GM11168 (cell line): ENCODE results near the gene PDYN.

Source experiments
- in situ Hi-C: fragments of 300-500 bp; cut with MboI; formaldehyde crosslinking; loops from one replicate; pipeline ENCODE4 v1.12.0; 2022; ENCODE audit warnings: low sequenced_read_pairs; ENCODE audit not compliant: unreplicated experiment

PDYN gene

DNA sequence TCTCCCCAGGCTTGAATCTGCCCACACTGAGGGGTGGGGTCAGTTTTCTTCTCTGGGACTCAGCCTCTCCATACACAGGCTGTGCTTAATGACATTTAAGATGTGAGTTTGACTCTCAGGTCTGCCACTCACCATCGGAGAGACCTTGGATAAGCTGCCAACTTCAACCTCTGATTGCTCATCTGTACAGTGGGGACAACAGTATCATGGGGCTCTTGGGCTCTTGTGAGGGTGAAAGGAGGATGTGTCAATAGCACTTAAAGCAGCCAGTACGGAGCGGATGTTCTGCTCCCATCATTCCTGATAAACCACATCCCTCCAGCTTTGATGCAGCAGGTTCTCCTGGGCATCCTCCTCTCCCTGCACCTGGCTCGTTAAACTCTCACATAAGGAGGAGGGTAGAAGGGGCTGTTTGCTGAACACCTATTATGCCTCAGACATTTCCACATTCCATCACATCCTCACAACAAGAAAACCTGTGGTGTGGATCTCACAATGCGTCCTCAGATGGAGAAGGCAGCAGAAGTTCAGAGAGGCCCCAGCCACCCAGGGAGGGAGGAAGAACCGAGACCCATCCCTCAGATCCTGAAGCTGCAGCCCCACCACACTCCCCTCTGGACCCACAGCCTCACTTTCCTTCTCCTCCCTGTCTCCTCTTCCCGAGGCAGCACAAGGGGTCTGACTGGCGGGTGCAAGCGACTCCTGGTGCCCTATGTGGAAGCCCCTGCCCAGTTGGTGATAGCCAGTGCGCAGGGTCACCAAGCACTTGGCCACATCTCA, 1.9 kb upstream of the PDYN start:
- in situ Hi-C loops, result loop anchor here (10.0 kb wide), 1 partner anchor 179 kb away; no protein-coding TSS in a partner anchor

DNA sequence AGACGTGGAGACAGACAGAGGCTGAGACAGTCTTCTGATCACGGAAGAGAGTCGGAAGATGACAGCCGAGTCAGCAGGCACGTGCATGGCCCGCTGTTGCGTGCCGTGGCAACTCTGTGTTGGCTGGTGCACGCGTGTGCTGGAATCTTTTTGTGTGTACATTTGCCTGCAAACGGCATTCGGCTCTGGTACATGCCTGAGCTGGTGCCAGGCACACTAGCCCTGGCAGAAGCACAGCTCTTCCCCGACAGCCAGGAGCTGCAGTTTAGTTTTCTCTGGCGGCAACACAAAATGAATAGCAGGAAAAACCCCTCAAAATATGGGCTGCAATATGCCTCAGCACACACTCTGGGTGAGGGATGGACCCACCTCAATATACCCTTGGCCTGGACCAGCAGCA, 769 bp upstream of the PDYN start:
- in situ Hi-C loops, result loop anchor here (10.0 kb wide), 1 partner anchor 180 kb away; no protein-coding TSS in a partner anchor

- in situ Hi-C loops, result loop anchor here (10.0 kb wide), 1 partner anchor 182 kb away; no protein-coding TSS in a partner anchor
Observed at GRCh38 chr20:1992359-1993110, 1.3 kb downstream of the PDYN start.

DNA sequence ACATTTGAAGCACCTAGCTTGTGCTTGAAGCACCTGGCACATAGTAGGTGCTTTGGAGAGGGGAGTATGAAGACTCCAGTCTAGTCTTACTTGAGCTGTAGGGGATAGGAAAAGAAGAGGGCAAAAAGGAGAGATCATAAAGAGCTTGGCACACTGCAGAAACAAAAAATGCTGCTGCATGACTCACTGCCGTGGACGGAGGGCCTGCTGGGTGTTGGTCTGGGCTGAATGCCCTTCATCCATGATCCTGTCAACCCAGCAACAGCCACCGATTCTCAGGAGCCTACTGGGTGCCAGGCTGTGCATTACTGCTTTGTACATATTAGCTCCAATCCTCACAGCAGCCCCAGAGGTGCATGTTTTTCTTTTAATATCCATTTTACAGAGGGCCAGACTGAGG, 6.0 kb downstream of the PDYN start:
- in situ Hi-C loops, result no loop called here

DNA sequence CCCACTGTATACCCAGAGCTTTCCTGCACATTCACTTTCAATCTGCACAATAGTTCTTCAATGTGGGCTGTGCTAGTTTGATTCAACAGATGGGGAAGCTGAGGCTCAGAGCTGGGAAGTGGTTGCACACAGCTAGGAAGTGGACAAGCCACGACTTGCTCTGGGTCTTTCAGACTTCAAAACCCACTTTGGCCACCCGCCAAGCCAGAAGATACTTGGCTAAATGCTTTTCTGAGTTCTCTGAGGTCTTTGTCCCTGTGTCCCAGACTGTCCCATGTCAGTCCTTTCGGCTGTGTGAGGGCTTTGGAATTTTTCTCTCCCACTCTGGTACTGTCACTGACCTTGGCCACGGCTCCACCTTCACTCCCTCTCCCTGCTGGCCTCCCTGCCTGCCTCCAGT, 10.6 kb downstream of the PDYN start:
- in situ Hi-C loops, result no loop called here

- in situ Hi-C loops, result no loop called here
Observed at GRCh38 chr20:1982686-1983085, 11.2 kb downstream of the PDYN start.

GRCh38 chr20:1979106-1979778, 14.6 kb downstream of the PDYN start:
- in situ Hi-C loops, result no loop called here

GRCh38 chr20:1975291-1975690, 18.6 kb downstream of the PDYN start:
- in situ Hi-C loops, result no loop called here

DNA sequence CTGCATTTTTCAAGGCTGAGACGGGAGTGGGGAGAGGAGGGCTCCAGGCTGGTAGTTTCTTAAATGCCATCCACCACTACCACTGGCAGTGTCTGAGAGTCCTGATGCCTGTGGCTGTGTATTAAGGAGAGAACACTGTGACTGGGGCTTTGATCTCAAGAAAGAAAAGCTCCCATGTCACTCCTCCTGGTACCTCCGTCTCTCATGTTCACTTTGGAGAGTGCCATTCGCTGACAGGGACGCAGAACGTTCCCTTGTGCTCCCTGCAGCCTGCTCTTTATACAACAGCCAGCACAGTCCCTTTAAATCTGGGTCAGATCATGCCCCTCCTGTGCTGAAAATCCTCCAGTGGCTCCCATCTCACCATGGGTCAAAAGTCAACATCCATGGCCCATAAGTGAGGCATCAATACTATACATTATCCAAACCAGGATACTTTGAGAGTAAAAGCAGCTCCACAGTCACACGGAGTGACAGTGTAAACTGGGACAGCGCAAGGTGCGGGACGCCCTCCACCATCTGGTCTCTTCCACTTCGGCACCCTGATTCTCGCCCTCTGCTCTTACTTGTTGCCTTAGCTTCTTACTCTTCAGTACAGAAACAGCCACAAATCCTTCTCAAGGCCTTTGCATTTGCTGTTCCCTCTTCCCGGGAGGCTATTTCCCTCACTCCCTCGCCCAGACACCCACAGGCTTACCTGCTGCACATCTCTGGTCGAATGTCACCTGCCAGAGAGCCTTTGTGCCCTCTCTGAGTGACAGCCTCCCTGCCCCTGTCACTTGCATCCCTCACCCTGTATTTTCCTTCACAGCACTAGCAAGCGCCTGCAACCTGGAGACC, 20.0 kb downstream of the PDYN start:
- in situ Hi-C loops, result no loop called here

GRCh38 chr20:1971893-1972586, 21.8 kb downstream of the PDYN start:
- in situ Hi-C loops, result no loop called here

DNA sequence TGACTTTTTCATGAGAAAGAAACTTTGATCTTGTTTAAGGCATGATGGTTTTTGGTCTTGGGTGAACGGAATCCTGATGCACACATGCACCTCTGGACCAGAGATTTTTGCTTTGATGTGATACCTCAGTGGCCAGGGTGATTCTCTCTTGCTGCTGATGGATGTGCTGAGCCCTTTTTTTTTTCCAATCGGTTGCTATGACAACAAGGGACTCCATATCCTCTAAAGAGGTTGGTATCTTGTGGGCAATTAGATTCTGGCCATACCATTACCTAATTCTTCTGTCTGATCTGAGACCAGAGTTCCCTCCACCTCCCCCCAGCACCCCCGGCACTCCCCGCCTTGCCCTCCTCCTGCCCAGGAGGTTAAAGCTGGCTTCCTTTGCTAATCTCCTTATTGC, 24.9 kb downstream of the PDYN start:
- in situ Hi-C loops, result no loop called here

DNA sequence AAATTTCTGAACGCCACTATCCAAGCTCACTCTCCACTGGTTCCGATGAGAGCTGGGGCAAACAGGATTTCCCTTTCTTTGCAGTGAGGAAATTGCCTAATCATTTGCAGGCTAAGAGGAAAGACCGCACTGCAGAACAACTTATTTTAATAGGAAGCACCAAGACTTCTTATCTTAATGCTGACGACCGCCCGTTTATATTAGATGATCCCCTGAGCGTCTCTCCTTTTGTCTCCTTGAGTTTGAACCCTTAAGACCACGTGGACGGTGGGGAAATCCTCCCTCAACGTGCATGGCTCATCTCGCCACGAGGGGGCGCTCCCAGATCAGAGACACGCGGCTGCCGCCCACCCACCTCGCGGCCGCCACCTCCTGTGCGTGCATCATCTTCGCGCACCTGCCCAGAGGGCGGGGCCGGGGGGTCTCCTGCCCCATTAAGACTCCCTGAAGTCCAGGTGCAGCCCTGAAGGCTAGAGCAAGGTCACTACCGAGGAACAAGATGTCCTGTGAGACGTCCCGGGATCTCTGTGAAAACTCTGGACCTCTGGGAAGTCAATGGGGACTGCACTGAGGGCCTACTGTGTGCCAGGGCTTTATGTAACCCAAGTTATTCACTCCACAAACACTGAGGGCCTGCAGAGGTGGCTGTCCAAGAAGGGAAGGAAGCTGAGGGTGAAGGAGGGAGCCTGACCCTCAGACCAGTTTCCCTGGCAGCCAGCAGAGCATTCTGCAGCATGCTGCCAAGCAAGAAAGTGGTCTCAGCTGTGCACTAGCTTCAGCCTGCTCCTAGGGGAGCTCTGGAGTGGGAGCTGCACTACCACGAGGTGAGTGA, 28.1 kb downstream of the PDYN start:
- in situ Hi-C loops, result no loop called here

GRCh38 chr20:1964659-1965405, 29.0 kb downstream of the PDYN start:
- in situ Hi-C loops, result no loop called here

DNA sequence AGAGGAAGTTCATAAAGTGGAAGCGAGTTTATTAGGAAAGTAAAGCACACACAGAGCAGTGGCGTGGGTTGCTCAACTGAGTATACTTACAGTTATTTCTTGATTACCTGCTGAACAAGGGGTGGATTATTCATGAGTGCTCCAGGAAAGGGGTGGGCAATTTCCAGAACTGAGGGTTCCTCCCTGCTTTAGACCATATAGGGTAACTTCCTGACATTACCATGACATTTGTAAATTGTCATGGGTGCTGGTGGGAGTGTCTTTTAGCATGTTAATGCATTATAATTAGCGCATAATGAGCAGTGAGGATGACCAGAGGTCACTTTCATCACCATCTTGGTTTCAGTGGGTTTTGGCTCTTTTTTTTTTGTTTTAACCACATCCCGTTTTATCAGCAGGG, 29.8 kb downstream of the PDYN start:
- in situ Hi-C loops, result no loop called here

DNA sequence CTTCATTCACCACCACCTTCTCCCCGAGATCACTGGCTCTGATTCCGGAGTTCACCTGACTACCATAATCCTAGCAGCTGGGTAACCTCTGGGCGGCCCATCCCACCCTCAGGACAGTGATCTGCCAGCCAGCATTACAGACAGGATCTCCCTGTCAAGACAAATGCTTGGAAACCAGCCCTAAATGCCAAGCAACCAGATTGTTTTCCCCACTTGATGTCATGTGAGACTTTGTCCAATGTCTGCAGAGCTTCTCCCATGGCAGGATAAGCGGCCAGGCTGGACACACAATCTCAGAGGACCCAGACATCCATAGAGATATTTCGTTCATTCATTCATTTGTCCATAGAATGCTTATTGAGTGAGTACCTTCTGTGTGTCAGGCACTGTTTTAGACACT, 32.5 kb downstream of the PDYN start:
- in situ Hi-C loops, result no loop called here

GRCh38 chr20:1959156-1959555, 34.7 kb downstream of the PDYN start:
- in situ Hi-C loops, result no loop called here

GRCh38 chr20:1958426-1958825, 35.4 kb downstream of the PDYN start:
- in situ Hi-C loops, result no loop called here

GRCh38 chr20:1955217-1955616, 38.6 kb downstream of the PDYN start:
- in situ Hi-C loops, result no loop called here
